Dermis microvascular lymphatic vessel endothelial cell (primary cell): Measurements from ENCODE around the gene GAA. TPM values are rescaled to one million over a fixed set of nuclear protein-coding genes. Genes with fewer than 3 reads are reported as not detected.

Source experiments
- DNase-seq, 2 donors: peaks; one replicate each; pipeline versions ENCODE4 v3.0.0 to v3.0.0-alpha.2; 2010; ENCODE audit warnings: low read depth in 2 of 2
- total RNA-seq: library from RNA; depleted of rRNA; stranded (reverse); fragments of >200 nt; gene quantifications from 2 replicates; pipeline ENCODE4 v1.2.1, GENCODE V29; 2014

GAA gene
- 5.9 and 30.7 TPM in 2 replicates for total RNA-seq

DNA sequence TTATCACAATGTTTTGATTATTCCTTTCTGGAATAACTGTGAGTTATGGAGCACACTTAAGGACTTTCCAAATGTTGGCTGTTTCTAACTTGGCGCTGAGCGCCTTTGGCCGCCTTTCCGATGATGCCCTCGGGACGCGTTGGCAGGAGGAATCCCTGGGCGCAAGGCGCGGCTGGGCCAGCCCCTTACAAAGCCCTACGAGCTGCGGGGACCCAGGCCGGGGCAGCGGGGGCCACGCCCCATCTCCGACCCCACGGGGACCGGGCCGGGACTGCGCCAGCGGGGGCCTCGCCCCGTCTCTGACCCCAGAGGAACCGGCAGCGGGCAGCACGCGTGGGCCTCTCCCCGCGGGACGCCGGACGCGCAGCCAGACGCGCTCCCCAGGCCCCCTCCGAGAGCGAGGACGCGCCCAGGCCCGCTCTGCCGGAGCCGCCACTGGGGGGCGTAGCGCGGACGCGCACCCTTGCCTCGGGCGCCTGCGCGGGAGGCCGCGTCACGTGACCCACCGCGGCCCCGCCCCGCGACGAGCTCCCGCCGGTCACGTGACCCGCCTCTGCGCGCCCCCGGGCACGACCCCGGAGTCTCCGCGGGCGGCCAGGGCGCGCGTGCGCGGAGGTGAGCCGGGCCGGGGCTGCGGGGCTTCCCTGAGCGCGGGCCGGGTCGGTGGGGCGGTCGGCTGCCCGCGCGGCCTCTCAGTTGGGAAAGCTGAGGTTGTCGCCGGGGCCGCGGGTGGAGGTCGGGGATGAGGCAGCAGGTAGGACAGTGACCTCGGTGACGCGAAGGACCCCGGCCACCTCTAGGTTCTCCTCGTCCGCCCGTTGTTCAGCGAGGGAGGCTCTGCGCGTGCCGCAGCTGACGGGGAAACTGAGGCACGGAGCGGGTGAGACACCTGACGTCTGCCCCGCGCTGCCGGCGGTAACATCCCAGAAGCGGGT lies at the start of gene GAA:
Gene GAA, plus strand, starts transcription at position 571 of the 935 bp plus-strand sequence. CDS start 3,006 bp downstream, outside the sequence.
- DNase-seq: peak; percentile 61 to 85

DNA sequence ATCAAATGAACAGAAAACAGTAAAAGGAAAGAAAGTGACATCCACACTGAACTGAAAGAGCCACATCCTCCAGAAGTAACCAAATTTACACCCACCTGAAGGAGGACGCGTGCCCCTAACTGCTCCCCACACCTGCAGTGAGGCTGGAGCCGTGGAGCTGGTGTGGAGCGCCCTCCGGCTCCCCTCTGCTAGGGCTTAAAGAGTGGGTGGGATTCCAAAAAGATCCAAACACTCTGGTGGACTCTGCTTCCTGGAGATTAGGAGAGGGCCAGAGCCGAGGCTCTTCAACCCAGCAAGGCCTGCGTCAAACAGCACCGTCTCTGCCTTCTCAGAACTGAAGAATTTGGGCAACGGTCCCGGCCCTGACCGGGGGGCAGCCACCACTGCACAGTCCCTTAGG lies 49.7 kb upstream of the GAA start:
- DNase-seq: no peak

DNA sequence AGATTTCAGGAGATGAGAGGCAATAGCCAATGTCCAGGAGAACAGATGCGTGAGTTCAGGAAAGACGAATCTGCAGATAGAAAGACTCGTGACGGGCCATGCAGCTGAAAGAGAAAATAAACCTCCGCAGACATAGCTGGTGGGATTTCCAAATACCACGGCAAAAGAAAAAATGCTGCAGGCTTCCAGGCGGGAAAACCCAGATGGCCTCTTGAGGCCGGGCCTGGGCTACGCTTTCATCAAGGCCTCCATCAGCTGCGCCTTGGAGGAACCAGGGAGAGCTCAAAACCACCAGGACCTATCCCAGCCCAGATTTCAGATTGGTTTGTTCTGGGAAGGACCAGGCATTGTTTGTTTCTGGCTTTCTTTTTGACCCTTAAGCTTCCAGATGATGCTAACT lies 48.3 kb upstream of the GAA start:
- DNase-seq: no peak

DNA sequence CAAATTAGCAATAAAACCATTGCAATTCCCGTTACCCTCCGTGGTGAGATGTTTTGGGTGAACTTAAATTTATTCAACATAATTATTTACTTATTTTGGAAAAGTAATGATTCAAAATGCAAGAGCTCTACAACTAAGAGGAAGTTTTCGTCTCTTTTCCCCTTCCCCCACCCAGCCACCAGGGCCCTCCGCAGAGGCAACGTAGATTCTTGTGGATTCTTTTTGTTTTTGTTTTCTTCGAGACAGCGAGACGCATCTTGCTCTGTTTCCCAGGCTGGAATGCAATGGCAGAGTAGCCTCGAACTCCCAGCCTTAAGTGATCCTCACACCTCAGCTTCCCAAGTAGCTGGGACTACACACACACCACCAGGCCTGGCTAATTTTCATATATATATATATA lies 45.8 kb upstream of the GAA start:
- DNase-seq: no peak

DNA sequence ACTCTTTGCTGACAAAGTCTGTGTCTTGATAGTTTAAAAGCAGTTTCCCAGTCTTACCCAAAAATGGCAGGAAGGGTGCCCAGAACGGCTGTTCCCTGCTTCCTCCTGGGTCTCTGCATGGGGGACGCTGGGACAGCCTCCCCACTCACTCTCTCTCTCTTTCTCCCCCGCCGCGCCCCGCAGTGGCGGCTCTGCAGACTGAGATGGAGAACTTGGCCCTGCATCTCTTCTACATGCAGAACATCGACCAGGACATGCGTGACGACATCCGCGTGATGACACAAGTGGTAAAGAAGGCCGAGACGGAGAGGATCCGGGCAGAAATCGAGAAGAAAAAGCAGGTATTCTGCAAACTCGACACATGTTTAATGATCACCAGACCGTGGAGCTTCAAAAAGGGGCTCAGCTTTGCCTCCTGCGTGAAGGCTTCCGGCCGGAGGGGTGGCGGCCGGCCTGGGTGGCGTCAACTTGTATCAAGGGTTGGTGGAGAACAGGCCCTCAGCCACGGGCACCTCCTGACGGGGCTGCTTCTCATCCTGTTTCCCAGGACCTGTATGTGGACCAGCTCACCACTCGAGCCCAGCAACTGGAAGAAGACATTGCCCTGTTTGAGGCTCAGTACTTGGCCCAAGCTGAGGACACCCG lies 42.9 kb upstream of the GAA start:
- DNase-seq: no peak

DNA sequence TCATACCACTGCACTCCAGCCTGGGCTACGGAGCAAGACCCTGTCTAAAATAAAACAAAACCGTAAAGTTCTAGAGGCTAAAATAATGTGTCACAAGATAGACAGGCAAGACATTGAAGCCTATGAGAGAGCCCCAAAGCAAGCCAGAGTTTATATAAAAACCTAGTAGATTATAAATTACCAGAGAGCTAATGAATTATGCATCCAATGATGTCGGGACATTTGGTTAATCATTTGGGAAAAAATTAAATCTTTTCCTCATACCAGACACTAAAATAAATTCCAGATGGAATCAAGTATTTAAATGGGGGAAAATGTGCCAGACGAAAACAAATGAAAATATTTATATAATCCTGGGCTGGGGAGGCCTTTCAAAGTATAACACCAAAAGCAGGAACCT lies 40.7 kb upstream of the GAA start:
- DNase-seq: no peak

DNA sequence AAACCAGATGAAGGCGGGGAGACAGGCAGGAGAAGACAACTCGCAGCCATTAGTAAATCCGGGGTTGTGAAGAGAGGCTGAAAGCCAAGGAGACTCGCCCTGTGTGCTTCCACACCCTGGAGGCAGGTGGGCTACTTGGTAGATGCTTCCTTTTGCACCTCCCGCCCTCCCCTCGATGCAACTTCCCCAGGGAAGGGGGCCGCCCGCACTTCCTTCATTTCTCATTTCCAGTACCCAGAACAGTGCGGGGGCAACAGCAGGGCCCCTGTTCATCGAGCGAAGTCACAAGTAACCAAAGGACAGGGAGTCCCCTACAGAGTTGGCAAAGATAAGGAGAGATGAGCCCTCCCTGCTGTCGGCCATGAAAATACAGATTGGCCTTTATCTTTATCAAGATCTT lies 40.0 kb upstream of the GAA start:
- no peak for DNase-seq

DNA sequence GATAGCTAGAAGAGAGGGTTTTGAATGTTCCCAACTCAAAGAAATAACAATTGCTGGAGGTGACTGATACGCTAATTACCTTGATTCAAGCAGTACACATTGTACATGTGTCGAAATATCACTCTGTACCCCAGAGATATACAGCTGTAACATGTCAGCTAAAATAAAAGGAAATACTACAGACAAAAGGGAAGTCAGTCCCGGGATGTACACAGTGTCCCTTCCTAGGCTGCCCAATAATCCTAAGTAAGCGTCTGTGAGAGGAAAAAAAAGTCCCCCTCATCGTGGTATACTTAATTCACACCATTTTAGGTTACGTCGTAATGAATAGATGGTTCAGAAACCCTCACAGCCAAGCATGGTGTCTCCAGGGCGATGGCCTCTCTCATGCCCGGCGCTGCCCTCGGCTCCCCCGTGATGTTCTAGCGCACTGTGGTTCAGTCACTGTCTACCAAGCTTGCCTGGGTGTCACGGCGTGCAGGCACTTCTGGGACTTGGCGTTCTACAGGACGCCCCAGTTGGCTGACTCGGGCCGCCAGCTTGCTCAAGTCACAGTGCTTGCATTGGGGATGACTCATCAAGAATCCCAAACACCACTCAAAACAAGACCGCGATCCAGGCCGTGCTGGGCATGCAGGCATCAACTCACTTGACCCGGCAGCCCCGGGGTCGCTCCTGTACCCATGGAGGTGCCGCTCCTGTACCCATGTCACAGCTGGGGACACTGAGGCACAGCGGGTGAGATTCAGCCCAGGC lies 37.4 kb upstream of the GAA start:
- DNase-seq: peak in 1 of 2 donors; percentile 60

DNA sequence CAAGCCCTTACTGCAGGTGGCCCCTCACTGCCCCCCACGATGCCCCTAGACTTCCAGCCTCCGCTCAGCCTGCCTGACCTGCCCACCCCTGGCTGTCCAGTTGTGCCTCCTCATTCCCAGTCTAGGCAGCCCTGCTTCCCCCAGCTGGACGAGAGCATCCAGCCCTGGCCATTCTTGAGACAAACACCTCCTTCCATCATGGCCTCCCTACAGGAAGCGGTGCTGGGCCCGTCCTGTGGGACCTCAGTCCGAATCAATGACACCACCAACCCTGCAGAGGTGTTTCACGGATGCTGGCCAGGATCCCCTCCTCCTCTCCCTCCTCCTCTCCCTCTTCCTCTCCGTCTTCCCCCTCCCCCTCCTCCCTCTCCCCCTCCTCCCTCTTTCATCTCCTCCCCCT lies 36.7 kb upstream of the GAA start:
- DNase-seq: no peak

DNA sequence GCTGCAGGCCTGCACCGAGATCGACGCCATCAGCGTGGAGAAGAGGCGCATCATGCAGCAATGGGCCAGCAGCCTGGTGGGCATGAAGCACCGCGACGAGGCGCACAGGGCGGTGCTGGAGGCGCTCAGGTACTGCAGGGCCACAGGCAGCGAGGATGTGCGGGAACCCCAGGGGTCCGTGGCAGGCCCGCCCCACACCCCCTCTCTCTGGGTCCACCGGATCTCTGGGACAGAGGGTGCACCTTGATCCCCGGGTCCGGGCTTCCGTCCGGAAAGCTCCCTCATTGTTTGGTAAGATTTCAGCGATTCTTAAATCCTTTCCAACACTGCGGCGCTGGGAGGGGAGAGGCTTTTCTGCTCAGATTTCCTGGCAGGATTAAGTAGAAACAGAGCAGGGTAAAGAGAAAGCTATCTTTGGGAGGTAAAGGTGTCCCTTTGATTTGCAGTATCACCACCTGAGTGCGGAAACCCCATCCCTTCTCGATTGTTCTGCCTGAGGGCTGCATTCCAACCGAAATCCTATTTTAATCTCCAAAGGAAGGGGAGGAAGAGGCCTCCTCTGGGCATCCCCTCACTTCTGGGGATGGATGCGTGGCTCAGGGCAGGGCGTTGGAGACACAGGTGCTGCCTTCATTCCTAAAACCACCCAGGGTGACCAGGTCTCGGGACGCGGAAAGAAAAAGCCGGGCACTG lies 35.8 kb upstream of the GAA start:
- no peak for DNase-seq

DNA sequence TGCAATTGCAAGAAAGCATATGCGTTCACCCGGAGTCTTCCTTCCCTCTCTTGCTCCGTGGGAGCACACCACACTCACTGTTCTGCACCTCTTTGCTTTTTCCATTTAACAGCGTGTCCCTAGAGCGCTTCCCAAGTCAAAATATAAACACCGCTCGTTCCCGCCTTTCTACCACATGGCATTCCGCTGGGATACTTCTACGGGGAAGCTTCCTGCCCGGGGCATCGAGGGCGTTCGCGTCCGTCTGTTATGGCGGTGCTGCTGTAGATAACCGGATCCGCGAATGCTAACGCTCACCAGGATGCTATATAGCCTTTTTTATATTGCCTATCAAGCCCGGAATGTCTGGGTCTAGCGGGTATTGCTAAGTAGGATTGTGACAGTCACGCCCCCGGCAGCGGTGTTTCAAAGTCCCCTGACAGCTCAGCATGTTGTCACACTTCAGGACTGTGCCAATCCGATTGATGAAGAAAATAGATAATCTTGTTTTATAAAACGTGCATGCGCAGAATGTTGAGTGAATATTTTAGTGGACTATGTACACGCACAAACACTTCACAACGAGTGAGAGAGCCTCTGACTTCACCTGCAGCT lies 33.9 kb upstream of the GAA start:
- DNase-seq: no peak

DNA sequence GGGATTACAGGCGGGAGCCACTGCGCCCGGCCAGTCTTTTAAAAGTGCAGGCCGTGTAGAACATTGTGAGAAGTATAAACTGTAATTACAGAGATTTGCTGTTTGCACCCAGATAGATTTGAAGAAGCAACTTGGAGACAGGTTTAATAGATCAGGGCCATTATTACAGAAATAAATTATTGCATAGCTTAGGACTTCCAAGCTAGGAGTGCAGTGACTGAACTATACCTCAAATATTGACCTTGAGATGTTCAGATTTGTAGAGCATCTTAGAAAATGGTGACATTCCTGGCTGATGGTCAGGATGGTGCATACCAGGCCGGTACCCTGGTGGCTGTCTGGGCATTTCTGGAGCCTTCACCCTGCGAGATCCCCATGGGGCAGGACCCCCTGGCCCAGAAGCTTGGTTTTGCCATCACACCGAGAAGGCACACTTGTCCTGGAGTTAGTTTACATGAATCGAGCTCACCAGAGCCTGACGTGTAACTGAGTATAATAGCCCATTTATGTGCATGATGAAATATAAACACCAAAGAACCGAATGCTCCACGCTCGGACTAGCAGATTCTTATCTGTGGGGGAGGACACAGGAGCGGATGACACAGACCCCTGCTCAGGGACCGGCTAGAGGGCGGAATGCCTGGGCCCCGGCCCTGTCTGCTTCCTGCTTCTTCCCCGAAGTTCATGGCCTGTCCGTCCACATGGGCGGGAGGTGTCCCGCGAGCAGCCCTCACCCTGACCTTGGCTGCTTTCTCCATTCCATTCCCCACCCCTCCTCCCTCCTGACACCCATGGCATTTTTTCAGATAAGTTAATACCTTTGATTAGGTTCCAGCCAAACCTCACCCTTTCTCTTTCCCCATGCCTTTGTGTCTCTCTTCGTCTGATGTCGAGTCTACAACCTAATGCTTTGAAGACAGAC lies 32.8 kb upstream of the GAA start:
- DNase-seq: peak; percentile 81 to 84

DNA sequence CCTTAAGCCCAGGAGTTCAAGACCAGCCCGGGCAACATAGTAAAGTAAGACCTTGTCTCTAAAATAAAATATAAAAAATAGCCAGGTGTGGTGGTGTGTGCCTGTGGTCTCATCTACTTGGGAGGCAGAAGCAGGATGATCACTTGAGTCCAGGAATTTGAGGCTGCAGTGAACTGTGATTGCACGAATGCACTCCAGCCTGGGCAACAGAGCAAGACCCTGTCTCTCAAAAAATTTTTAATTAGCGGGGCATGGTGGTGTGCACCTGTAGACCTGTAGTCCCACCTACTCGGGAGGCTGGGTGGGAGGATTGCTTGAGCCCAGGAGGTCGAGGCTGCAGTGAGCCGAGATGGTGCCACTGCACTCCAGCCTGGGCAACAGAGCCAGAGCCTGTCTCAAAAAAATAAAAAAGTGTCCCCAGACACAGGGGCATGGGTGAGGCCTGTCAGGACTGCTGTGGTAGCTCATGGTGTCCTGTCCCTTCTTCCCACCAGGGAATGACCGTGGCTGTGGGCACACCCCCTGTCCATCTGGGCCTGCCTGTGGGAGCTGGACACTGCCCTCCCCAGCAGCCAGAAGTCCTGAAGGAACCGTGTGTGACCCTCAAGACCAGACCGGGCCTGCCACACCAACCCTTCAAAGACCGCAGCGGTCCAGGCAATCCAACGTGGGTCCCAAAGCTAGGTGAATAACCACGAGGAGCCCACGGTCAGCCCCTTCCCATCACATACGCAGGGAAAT lies 30.8 kb upstream of the GAA start:
- no peak for DNase-seq

DNA sequence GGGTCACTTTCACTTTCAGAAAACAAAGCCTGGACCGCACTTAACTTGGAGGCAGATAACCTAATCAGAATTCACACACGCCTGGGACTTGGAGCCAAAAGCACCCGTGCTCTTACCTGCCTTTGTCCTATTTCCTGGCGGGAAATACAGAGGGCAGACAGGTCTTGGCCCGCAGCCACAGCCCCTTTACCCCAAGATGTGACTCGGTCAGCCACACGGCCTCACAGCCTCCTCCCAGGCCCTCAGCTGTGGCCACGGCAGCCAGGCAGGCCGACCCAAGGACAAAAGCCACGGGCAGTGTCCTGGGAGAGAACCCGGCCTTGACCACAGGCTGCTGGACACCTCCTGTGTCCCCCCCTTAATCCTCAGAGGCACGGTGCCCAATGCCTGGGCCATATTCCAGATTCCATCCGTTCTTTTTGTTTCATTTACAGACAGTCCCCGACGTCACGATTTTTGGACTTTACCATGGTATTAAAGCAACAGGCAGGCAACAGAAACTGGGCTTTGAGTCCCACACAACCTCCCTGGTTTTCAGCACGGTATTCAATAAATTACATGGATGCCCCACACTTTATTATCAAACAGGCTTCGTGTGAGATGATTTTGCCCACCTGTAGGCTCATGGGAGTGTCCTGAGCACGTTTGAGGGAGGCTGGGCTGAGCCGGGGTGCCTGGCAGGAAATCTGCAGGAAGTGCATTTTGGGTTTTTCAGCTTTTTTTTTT lies 30.1 kb upstream of the GAA start:
- DNase-seq: peak; percentile 87 to 91

DNA sequence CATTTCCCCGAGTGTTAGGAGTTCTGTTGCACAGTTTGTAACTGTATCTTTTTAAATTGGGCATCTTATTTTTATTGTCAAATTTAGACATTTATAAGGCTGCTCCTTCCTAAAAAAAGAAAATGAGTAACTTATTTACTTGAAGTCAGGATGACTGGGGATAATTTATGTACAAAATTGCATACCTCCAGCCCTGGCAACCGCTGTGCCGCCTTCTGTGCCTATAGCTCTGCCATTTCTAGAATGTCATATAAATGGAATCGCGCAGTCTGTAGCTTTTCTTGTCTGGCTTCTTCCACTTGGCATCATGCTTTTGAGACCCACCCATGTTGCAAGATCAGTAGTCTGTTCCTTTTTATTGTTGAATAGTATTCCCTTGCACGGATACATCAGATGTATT lies 29.0 kb upstream of the GAA start:
- DNase-seq: no peak

DNA sequence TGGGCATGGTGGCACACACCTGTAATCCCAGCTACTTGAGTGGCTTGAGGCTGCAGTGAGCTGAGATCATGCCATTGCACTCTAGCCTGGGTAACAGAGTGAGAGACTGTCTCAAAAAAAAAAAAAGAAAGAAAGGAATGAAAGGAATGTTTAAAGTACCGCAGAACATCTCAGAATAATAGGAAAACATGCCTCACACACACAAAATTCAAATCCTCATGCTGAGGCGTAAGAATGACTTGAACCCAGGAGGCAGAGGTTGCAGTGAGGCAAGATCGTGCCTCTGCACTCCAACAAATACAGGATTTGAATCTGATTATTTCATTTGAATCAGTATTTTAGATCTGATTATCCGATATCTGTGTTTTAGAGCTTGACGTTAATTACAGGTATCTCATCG lies 21.3 kb upstream of the GAA start:
- DNase-seq: no peak

DNA sequence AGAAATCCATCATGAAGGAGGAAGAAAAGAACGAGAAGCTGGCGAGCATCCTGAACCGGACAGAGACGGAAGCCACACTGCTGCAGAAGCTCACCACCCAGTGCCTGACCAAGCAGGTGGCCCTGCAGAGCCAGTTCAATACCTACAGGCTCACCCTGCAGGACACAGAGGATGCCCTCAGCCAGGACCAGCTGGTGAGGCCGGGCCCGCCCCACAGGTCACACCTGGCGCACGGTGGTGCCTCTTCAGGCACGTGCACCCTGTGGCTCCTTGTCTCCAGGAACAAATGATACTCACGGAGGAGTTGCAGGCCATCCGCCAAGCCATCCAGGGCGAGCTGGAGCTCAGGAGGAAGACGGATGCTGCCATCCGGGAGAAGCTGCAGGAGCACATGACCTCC lies 19.8 kb upstream of the GAA start:
- no peak for DNase-seq

DNA sequence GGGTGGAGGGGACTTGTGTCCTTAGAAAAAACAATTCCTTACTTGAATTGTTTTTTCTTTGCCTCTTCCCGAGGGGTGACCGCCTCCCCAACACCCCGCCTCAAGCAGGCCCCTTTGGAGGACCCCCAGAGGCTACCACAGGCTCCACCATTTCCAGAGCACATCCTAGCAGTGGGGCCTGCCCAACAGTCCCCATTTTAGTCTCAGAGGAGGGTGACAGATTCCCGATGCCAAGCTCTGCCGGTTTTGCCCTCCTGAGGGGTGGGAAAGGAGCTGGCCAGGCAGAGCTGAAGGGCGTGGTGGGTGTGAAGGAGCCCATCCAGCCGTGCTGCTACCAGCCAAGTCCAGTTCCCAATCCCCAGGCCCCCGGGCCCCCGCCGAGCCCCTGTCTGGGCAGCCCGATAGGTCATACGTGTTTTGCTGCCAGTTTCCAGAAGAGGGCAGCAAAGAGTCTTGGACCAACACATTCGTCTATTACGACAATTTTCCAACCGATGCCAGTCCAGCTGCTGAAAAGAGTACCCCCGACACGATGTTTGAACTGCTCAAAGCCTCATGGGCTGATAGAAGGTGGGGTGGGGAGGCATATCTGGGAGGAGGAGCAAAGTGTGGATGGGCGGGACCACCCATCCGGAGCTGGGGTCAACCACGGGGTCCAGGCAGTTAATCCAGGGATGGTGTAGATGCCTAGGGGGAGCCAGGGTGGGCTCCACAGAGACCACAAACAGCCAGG lies 18.8 kb upstream of the GAA start:
- peak; percentile 75 to 79 for DNase-seq
